ENCODE data around the gene RAB9A.

RAB9A gene

DNA sequence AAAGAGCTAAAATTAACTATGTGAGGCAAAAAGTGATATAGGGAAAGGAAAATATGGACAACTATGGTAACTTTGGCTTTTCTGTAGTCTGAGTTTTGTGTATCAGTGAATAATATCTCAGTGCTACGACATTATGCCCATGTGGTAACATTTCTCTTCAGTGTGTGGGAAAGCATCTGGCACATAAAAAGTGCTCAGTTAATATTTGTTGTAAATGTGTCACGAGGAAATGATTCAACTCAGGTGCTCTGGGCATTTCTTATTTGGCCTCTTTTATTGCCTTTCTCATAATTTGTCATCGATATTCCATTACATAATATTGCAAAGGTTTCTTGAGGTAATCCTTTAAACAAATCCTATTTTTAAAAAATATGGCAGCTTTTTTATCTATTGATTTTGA lies 63.2 kb downstream of the RAB9A start:
- DNase-seq: no peak

DNA sequence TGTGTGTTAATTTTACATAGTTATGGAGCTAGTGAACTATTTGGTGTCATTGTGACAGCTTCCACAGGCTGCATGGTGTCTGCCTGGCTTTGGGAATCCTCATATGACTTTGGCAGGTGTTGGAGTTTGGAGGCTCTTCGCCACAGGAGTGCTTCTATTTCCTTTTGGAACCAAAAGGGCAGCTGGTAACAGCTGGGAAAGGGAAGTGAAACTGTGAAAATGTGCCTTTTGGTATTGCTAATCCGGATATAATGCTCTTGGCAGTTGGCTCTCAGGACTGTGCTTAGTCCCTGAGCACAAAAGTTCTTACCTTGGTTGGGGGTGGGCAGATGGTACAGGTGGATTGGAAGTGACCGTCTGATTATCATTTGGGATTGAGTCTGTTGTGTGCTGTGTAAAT lies 63.7 kb downstream of the RAB9A start:
- DNase-seq: no peak

DNA sequence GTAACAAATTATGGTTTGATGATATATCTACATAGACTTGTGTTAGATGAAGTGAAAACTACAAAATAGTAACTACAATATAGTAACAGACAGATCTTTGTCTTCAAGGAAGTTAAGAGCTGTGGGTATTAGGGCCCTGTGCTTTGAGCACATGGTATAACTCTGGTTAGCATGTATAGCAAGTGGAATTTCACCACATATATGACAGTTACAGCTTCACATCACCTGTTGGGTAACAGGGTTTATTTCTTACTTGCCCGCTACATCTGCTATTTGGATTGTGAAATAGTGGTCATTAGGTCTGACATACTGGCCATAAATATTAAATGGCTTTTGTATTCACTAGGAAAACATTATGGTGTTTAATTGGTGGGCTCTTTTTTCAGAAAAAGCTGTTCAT lies 65.8 kb downstream of the RAB9A start:
- DNase-seq: no peak

GRCh38 chrX:13755254-13755653 lies 66.3 kb downstream of the RAB9A start:
- no peak for DNase-seq

DNA sequence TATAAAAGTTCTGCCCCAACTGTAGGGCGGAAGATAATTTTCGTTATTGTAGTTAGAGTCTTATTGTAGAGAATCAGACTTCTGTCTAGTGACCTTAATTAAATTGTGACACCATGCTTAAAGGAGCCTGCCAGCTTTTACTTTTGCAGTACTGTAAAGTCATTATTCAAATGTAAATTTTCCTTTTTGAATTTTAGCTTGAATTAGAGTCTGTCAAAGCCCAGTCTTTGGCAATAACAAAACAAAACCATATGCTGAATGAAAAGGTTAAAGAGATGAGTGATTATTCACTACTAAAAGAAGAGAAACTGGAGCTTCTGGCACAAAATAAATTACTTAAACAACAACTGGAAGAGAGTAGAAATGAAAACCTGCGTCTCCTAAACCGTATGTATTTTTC lies 67.5 kb downstream of the RAB9A start:
- no peak for DNase-seq

DNA sequence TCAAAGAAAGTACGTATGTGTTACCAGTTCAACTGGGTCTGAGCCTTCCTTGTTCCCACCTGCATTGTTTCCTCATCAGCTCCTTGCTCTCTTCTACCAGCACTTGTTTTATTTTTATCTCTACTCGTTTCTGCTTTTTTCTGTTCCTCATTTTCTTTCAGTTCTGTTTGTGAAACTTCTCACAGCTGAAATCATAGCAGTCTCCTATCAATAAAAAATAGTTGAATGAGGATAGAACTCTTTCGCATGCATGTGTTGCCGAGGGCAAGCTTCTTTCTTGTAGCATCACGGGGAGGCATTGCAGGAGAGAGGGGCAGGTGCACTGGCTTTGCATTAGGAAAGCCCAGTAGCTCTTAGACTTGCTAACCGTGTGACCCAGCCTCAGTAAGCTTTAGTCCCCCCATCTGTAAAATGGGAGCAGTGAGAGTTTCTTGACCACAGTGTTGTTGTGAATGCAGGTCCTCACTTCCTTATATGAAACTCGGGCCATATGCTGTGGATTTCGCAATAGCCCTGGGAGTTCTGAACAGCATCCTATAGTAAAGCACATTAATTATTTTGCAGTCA lies 70.3 kb downstream of the RAB9A start:
- no peak for DNase-seq

Measured in activated naive CD4-positive, alpha-beta T cell (primary cell).